Activated CD8-positive, alpha-beta memory T cell treated with anti-CD3 and anti-CD28 coated beads for 4 hours (primary cell): ENCODE results near the gene ABCC3.

Experiments used
- DNase-seq, 2 donors: peaks; one replicate each; pipeline ENCODE4 v3.0.0-alpha.2; 2020; ENCODE audit warnings: low read depth in 2 of 2

Gene ABCC3

DNA sequence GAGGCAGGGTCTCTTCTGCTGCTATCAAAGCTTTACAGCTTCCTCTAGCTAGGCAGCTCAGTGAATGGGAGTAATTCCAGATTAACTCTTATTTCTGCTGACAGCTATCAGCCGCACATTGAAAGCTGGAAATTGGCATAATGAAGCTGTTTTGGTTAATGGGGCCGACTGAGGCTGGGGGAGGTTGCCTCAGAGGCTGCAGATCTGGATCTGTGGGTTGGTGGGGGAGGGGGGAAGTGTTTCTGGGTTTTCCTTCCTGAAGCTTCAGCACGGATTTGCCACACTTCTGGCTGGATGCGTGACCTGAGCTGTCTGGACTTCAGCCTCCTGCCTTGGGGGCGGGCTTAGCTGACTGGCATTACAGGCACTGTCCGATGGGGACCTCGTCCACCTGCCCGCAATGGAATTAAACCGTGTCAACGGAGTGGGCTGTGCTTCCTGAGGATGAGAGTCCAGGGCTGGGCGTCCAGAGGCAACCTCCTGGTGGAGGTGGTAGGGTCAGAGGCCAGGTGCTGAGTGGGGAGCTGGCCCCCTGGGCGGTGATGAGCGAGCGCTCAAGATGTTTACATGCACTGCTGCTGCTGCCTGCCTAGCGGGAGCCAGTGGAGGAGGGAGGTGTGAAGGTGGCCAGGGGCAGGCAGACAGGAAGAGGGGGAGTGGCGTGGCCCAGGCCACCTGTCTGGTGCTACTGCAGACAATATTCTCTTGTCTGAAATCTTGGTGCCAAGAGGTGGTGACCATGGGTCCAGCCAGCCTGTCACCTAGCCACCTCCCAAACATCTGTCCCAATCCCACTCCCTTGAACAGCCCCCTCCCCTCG is 6.7 kb upstream of the ABCC3 start:
- DNase-seq: no peak

- DNase-seq: no peak
These were observed 4.8 kb upstream of the ABCC3 start for GRCh38 chr17:50629902-50630301.

- DNase-seq: peak; percentile 5 to 14
These were observed 4.0 kb upstream of the ABCC3 start for GRCh38 chr17:50630524-50631194.

DNA sequence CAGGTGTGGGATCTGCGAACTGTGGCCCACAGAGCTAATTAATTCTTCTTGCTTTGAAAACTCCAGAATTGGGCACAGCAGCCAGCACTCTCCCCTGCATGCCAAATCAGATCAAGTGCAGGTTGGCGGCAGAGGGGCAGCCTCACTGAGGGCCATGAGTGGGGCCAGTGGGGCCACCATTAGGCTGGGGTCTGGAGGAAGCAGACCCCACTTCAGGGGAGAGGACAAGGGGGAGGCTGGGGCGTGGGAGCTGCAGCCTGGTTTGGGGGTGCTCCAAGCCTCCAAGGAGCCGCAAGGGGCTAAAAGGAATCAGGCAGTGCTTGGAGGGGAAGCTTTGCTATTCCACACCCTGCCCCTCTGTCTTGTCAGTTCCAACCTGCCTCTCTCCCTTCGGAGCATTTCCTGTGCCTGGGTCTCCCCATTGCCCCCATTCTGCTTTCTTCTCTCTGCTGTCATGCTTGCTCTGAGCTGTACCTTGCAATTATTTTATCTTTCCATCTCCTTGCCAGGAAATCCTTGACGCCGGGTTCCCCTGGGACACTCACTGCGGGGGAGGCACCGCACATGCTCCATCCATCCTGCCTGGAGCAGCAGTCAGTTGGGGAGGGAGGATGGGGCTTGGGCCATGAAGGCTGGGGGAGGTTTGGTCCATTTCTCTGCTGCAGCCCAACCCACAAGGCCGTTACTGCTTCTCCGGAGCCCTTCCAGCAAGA is 3.3 kb upstream of the ABCC3 start:
- DNase-seq: no peak

- DNase-seq: no peak
These were observed 2.6 kb upstream of the ABCC3 start for GRCh38 chr17:50631908-50632571.

- DNase-seq: no peak
These were observed 2.0 kb upstream of the ABCC3 start for GRCh38 chr17:50632637-50633036.

DNA sequence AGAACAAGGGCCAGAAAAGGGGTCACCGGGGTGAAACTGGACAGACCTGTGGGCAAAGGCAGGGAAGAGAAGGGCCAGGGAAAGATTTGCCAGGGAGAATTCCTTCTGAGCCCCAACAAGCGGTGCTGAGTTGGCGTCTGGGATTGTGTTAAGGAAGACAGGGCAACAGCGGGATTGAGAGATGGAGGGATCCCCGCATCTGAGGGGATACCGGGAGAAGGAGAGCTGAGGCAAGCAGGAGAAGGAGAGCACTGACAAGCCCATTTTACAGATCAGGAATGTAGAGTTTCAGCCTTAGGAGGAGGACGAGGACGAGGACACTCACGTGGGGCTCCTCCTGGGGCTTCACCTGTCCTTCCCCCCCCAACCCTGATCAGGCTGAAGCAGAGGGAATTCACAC is 998 bp upstream of the ABCC3 start:
- no peak for DNase-seq

- no peak for DNase-seq
These were observed 442 bp downstream of the ABCC3 start for GRCh38 chr17:50634915-50635731.

- DNase-seq: no peak
These were observed 976 bp downstream of the ABCC3 start for GRCh38 chr17:50635732-50635981.

DNA sequence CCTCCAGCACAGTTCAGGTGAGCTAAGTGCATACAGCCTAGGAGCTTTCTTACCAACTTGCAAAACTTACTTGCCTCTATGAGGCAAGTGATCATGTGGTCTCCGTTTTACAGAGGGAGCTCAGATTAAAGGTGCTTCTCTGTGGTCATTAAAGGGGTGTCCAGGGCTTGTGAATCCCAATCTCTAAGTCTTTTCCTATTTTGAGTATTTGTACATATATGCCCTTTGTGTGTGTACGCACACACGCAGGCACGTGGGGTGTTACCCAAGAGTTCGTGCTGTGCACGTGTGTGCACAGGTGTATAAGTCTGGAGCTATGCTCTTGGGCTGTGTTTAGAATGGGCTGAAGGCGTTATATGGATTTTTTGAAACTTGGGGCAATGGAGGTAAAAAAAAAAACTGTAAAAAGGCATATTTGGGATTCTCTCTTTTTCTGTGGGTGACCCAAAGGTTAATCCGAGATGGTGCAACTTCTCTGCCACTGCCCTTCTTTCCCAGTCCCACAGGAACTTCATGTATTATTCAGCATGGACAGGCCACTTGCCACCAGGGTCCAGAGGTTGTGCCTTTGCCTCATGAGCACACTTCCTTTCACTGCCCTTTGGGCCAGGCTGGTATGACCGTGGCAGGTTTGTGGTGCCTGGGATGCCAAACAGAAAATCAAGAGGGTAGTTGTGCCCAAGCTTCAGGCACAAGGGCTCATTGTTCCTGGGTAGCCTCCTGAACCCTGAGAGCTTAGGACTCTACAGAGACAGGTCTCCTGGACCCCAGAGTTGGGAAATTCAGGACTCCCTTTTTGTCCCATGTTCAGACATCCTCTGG is 1.5 kb downstream of the ABCC3 start:
- no peak for DNase-seq

DNA sequence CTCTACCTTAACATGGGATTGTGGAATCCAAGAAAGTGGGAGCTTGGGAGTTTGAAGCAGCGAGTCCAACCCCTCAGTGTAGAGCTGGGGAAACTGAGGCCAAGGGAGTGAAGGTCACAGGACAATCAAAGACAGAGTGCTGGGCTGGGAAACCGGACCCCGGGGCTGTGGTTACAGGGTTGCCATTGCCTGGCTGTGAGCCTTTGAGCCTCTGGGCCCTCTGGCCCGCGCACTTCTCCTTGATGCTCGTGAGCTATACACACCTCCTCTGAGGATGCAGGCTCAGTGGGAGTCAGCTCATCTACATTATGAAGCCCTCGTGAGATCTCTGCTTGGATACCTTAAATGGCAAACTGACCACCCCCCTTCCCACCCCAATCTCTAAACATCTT is 2.1 kb downstream of the ABCC3 start:
- no peak for DNase-seq

DNA sequence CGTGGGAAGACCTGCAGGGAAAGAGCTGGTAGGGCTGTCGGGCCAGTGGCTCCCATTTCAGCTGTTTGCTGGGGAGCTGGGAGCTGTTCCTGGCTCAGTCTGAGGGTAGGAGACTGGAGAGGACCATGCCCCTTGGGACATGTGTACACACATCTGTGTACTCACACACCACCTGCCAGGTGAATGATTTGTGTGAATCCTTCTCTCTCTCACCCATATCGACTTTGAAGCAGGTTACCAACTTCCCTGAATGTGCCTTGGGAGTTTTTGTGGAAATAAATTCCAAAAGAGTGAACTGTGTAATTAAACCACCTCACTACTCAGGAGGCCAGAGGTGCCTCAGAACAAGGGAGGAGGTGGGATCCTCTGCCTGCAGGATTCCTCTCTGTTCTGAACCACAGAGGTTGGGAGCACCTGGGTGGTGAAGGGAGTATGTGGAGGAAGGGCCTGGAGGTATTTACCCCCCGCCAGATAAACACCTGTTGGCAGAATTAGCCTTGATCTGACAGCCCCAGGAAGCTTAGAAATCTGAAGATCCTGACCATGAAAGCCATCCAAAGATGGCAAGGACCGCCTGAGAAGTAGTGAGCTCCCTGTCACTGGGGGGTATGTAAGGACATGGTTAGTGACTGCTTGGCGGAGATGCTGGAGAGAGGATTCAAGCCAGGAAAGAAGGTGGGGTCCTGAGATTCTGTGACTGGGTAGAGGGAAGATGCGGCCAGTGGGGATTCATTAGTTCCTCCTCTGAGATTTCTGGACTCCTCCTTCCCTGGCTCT is 3.3 kb downstream of the ABCC3 start:
- DNase-seq: no peak

GRCh38 chr17:50638606-50638965 is 3.9 kb downstream of the ABCC3 start:
- DNase-seq: no peak

DNA sequence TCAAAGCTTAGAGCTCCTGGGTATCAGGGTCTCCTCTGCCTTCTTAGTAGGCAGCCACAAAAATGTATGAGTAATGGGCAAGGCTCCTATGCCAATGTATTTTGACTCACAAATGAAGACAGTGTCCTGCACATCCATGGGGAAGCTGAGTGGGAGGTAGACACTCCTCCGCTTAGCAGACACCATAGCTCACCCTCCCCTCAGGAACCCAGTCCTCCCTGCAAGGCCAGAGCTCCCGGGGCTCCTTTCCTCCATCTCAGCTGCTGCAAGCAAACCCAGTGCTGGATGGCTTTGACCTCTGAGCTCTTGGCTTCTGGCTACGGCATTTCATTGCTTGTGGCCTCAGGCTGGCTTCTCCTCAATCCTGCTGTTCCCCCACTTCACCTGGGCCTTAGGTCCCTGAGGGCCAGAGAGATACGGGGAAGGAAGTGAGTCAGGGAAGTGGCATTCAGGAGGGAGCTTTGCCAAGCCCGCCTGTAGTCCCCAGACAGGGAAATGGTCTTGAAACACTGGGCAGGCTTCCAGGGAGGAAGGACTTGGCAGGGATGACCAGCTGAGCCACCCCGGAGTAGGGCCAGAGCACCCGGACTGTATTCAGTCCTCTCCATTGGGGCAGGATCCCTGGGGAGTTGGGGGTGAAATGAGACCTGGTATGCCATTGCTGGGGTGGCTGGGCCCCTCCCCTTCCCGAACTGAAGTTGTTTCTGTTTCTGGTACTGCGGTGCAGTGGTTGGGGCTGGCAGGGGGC is 4.5 kb downstream of the ABCC3 start:
- no peak for DNase-seq

DNA sequence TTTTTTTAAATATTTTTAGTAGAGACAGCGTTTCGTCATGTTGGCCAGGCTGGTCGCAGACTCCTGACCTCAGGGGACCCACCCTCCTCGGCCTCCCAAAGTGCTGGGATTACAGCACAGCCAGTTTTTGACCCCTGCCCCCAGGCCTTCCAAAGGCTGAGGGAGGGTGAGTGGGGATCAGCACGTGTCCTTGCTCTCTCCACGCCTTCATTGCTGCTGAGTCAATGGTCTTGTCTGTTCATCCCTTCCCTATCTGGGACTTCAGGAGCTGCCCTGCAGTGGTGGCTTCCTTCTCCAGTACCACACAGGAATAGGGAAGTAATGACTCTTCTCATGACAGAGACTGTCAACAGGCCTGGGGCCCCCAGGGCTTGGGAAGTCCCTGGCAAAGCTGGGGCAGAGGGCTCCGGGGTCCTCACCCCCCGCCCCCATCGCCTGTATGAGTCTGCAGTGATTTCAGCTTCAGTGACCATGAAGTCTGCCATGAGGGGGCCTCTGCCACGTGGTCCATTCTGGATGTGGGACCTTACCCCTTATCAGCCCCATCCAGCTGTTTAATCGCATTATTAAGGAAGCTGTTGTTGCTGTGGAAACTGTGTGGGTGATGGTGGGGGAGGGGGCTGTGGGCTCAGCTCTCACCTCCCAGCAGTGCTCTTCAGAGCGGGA is 6.1 kb downstream of the ABCC3 start:
- DNase-seq: no peak

DNA sequence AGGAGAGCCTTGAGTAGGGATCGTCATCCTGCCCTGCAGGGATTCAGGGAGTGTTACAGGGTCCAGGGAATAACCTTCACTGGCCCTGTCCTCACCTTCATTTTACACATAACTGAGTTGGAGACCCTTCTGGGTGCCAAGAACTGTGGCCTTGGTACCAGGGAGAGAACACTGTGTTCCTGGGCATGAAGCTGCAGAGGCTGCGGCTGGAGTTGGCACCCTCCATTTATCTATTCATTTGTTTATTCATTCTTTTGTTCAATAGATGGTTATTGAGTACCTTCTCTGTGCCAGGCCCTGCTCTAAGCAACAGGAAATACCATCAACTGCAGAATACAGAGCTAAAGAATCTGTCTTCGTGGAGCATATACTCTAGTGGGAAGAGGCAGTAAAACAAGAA is 6.7 kb downstream of the ABCC3 start:
- no peak for DNase-seq

DNA sequence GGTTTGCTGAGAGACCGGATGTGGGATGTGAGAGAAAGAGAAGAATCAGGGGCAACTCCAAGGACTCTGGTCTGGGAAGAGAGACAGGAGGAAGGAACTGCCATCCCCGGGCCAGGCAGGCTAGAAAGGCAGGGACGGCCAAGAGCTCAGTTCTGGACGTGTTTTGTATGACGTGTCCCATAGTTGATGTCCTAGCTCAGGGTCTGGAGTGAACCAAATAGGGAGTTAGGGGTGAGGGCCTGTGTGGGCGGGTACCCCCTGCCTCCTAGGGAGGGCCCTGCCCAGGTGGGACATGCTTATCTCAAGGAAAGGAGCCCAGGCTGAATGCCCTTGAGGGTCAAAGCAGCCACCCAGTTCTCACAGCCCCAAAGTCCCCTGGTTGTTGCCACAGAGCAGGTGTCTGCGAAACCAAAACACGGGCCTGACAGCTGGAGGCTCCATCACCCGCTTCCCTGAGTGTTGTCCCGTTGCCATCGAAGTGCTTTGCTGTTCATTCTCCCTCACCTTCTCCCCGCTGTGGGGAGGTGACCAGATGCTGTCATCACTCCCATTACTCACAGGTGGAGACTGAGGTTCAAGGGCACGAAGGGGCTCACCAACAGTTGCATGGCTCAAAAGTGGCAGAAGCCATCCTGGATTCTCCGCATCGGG is 7.5 kb downstream of the ABCC3 start:
- no peak for DNase-seq
